ENCODE data around the gene RPS21. TPM values are rescaled to one million over a fixed set of nuclear protein-coding genes. Genes with fewer than 3 reads are reported as not detected.
A peak's percentile ranks its signal among the peaks of the same experiment; 100 is the strongest.

RPS21 gene
- total RNA-seq, 4 donors from 2014 or later = 1,371 to 3,195 (median 1,826) TPM

DNA sequence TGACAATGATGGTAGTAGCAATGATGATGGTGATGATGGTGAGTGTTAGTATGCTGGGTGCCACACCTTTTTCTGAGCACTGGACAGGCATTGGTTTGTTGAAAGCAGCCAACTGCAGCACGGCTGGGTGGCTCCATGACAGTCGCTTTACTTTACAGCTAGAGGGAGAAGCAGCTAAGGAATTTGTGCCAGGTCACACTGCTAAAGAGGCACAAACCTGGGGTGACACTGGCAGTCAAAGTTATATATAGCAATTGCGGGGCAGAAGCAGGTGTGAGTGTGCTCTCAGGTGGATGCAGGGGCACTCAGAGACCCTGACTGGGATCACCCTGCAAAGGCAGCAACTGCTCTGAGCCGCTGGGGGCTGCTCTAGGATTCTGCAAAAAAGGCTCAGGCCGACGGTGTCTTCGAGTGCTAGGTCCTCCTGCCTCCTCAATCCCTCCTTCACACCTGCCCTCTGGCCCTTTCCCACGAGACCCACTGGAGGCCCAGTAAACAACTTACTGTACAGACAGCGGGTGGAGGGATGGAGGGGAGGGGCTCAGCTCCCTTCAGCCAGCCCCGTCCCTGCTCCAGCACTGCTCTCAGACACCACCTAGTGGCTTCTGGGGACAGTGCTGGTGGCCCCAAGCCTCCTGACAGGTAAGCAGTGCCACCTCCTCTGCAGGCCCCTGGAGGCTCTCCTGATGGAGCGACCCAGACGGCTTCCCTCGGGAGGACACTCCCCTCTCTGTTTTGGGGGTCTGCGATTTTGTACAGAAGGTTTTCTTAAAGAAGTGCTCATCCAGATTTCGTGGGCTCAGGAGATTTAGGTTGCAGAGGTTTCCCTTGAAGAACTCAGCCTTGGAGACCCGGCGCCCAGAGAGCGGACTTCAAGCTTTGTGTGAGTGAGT is 4.4 kb upstream of the RPS21 start:
- Histone ChIP-seq H3K36me3 (no peaks in the 10 kb centered on the region), H3K27me3 (no peaks in the 10 kb centered on the region), H3K4me1 (peaks cover 0 to 48% (median 26%) of the 10 kb centered on the region in 4 donors), H3K9me3 (no peaks in the 10 kb centered on the region), H3K27ac (peak overlapping the region in 2 of 4 donors; percentile 40 to 68), H3K4me3 (no peak overlapping the region)
- 36 to 47% methylated on average over 14 to 17 of the region's 18 CpGs for WGBS, 2 donors
- TF ChIP-seq EP300 (IDR thresholded peaks at IDR 0.05) (peak in 1 of 2 donors; percentile 10), POLR2A (IDR thresholded peaks at IDR 0.05) (no peak)
- TF ChIP-seq, protein P1, sequence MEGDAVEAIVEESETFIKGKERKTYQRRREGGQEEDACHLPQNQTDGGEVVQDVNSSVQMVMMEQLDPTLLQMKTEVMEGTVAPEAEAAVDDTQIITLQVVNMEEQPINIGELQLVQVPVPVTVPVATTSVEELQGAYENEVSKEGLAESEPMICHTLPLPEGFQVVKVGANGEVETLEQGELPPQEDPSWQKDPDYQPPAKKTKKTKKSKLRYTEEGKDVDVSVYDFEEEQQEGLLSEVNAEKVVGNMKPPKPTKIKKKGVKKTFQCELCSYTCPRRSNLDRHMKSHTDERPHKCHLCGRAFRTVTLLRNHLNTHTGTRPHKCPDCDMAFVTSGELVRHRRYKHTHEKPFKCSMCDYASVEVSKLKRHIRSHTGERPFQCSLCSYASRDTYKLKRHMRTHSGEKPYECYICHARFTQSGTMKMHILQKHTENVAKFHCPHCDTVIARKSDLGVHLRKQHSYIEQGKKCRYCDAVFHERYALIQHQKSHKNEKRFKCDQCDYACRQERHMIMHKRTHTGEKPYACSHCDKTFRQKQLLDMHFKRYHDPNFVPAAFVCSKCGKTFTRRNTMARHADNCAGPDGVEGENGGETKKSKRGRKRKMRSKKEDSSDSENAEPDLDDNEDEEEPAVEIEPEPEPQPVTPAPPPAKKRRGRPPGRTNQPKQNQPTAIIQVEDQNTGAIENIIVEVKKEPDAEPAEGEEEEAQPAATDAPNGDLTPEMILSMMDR (IDR thresholded peaks at IDR 0.05) = peak; percentile 86 to 93 (median 91)
- DNase-seq (ENCODE audit: low spot score in 2 of 2) = peak; percentile 49 to 68

DNA sequence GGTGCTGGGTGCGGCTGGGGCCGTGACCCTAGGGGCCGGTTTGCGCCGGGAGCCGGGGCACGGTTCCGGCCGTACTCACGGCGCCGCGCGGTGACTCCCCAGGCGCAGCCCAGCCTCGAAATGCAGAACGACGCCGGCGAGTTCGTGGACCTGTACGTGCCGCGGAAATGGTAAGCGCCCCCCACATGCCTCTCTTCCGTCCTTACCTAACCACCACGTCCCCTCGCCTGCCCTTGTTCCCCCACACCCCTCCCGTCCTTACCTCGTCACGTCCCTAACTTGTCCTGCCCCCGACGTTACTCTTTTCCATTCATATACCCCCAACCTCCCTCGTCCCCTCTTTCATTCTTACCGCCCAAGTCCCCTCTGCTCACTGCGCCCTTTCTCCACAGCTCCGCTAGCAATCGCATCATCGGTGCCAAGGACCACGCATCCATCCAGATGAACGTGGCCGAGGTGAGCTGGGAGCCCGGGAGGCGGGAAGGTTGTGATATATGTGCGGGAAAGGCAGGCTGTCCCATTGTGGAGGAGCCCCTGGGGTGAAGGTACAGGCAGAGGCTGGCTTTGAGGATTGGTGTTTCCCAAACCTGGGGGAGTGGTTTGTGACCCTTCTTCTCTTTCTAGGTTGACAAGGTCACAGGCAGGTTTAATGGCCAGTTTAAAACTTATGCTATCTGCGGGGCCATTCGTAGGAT is 463 bp downstream of the RPS21 start:
- TF ChIP-seq POLR2A (IDR thresholded peaks at IDR 0.05) = no peak
- TF ChIP-seq, protein P1 (IDR thresholded peaks at IDR 0.05) = no peak
- no peak for TF ChIP-seq EP300 (IDR thresholded peaks at IDR 0.05)
- Histone ChIP-seq H3K36me3 (peaks cover 0 to 44% (median 1%) of the 10 kb centered on the region in 3 donors), H3K4me1 (peaks cover 0 to 43% (median 26%) of the 10 kb centered on the region in 4 donors), H3K9me3 (no peaks in the 10 kb centered on the region), H3K27me3 (no peaks in the 10 kb centered on the region), H3K27ac (peak overlapping the region; percentile 80 to 98 (median 93)), H3K4me3 (peak overlapping the region; percentile 71 to 97 (median 88))
- 4% methylated on average over 31 to 43 of the region's 47 CpGs for WGBS, 2 donors
- DNase-seq (ENCODE audit: low spot score in 2 of 2) = no peak

DNA sequence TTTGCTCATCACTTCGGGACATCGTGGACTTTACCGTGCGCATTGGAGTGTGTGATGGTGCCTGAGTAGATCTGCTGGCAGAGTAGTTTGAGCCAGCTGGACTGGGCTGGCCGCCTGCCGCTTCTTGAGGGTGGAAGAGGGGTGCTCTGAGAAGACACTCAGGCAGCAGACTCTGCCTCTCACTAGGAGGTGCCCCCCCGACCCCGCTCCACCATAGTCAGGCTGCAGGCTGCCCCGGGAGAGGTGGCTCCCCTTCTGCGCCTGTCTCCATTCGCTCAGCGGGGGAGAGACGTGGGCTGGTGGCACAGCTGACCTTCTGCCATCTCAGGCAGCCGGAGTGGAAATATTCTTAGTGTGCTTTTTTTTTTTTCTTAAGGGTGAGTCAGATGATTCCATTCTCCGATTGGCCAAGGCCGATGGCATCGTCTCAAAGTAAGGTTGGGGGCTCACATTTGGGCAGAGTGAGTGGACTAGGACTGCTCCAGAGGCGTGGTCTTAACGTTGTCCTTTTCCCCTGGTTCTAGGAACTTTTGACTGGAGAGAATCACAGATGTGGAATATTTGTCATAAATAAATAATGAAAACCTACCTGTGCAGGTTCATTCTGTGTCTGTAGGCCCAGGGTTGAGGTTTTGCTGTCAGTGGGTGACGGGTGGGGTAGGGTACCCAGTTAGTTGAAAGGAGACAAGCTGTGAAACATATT is 1.2 kb downstream of the RPS21 start:
- Histone ChIP-seq H3K4me1 (peaks cover 0 to 38% (median 22%) of the 10 kb centered on the region in 4 donors), H3K36me3 (peaks cover 0 to 51% (median 3%) of the 10 kb centered on the region in 3 donors), H3K27me3 (no peaks in the 10 kb centered on the region), H3K27ac (peak overlapping the region; percentile 80 to 98 (median 93)), H3K4me3 (peak overlapping the region; percentile 71 to 97 (median 88)), H3K9me3 (no peaks in the 10 kb centered on the region)
- TF ChIP-seq POLR2A (IDR thresholded peaks at IDR 0.05) = no peak
- no peak for TF ChIP-seq EP300 (IDR thresholded peaks at IDR 0.05)
- TF ChIP-seq, protein P1 (IDR thresholded peaks at IDR 0.05) = no peak
- 66 to 69% methylated on average over 17 to 19 of the region's 20 CpGs for WGBS, 2 donors
- DNase-seq (ENCODE audit: low spot score in 2 of 2) = no peak

DNA sequence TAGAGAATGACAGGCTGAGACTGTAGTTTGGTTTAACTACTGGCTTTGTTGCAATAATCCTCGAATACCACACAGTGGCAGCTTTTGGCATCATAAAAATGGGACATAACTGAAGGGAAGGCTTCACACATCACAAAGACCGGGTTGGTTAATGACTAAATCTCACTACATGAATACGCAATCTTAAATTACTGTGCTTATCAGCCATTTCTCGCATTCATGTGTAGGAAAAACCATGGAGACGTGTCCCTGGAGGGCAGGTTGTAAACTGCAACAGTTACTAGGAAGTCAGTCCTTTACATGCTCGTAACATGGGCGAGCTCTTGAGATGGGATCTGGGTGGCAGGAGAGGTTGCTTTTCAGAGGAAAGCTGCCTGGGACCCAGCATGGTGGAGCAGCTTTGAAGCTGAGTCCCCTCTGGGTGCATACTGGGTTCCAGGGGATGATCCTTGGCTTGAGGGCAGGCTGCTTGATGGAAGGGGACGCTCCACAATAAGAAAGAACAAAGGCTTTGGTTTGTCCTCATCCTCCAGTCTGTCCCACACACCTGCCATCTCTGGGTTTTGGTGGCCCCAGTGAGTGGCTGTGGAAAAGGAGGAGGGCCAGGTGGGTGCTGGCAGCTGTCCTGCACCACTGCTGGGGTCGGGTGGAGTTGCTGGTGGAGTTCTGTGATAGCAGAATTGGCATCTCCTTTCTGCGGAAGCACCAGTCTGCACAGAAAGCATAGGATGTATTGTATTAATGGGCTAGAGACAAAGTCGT is 2.1 kb downstream of the RPS21 start:
- 77 to 83% methylated on average over 11 of the region's 11 CpGs for WGBS, 2 donors
- H3K4me3 ChIP-seq = no peak overlapping the region
- no peak for DNase-seq (ENCODE audit: low spot score in 2 of 2)
- peaks cover 0 to 61% (median 3%) of the 10 kb centered on the region in 3 donors for H3K36me3 ChIP-seq
- H3K27ac ChIP-seq = no peak overlapping the region
- no peaks in the 10 kb centered on the region for H3K9me3 ChIP-seq
- H3K4me1 ChIP-seq = peaks cover 0 to 38% (median 22%) of the 10 kb centered on the region in 4 donors
- TF ChIP-seq, protein P1 (IDR thresholded peaks at IDR 0.05) = no peak
- TF ChIP-seq EP300 (IDR thresholded peaks at IDR 0.05) (no peak), POLR2A (IDR thresholded peaks at IDR 0.05) (no peak)
- no peaks in the 10 kb centered on the region for H3K27me3 ChIP-seq
